ENCODE measurements around the gene CORO2A. TPM values are rescaled to one million over a fixed set of nuclear protein-coding genes. Genes with fewer than 3 reads are reported as not detected.

The CORO2A gene
- total RNA-seq, 1 experiment from 2014 or later: 15.8 TPM

DNA sequence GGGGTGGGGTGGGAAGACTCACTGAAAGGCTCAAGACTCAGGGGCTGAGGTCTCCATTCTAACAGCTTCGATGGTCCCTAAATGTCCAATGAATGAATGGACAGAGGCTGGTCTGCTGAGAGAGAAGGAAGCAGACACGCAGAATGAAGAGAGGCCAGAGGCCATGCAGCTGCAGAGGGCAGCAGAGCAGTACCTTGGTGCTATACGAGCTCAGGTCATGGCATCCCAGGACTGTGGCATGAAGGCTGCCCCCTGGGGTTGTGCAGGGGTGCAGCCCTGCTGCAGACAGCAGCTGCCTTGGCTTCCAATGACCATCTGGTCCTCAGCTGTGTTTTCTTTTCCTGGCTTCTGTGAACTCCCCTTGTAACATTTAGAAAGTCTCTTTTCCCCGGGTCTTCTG is 15.2 kb upstream of the CORO2A start:
- H3K79me2 ChIP-seq (ENCODE audit: insufficient read depth, low read length): no peaks in the 10 kb centered on the region
- no CpG with 5 or more reads among the region's 4 CpGs for WGBS (ENCODE audit: extremely low coverage, insufficient read length, low lambda C conversion rate)
- H3K23me2 ChIP-seq (ENCODE audit: insufficient read length, low read depth, low read length, poor library complexity, severe bottlenecking): no peaks in the 10 kb centered on the region
- H3K27me3 ChIP-seq (ENCODE audit: insufficient read depth, low read length): no peaks in the 10 kb centered on the region
- H3K9me3 Mint-ChIP-seq: peaks cover 6 to 10% of the 10 kb centered on the region in 2 experiments; a peak in 4 of 5 replicates
- no peak overlapping the region for H4K91ac ChIP-seq (ENCODE audit: insufficient read length, low read depth, low read length)
- H3K79me1 ChIP-seq (ENCODE audit: insufficient read depth, low read depth, low read length, poor library complexity, severe bottlenecking): no peaks in the 10 kb centered on the region
- H3K4ac ChIP-seq (ENCODE audit: low read depth, low read length): no peak overlapping the region
- no peak overlapping the region for H2BK15ac ChIP-seq (ENCODE audit: low read depth, low read length)
- no peak overlapping the region for H4K8ac ChIP-seq (replicated peaks; ENCODE audit: insufficient read length, low read depth, low read length)
- H3K9me3 ChIP-seq (ENCODE audit: control insufficient read depth, low read depth, low read length): no peaks in the 10 kb centered on the region
- H2BK12ac ChIP-seq (ENCODE audit: insufficient read length, low read depth, low read length): no peak overlapping the region
- H2AFZ ChIP-seq (ENCODE audit: low read length): no peak overlapping the region
- no peak overlapping the region for H3K4me2 ChIP-seq (ENCODE audit: insufficient read depth, insufficient read length, low read length)
- DNase-seq: no peak
- H3K36me3 Mint-ChIP-seq (ENCODE audit: insufficient read depth in 1 of 3, low read depth in 3 of 3): peaks cover 10 to 23% (median 12%) of the 10 kb centered on the region in 3 experiments
- H2BK5ac ChIP-seq (ENCODE audit: insufficient read length, low read length): no peak overlapping the region
- no peak overlapping the region for H3K27ac Mint-ChIP-seq
- no peak overlapping the region for H3T11ph ChIP-seq (ENCODE audit: low read length)
- no peak overlapping the region for H4K5ac ChIP-seq (ENCODE audit: insufficient read length, low read depth, low read length)
- H2BK120ac ChIP-seq (ENCODE audit: low read depth, low read length, poor library complexity, severe bottlenecking): no peak overlapping the region
- no peak overlapping the region for H3K27ac ChIP-seq (ENCODE audit: insufficient read length, low read depth, low read length)
- TF ChIP-seq, protein P1, sequence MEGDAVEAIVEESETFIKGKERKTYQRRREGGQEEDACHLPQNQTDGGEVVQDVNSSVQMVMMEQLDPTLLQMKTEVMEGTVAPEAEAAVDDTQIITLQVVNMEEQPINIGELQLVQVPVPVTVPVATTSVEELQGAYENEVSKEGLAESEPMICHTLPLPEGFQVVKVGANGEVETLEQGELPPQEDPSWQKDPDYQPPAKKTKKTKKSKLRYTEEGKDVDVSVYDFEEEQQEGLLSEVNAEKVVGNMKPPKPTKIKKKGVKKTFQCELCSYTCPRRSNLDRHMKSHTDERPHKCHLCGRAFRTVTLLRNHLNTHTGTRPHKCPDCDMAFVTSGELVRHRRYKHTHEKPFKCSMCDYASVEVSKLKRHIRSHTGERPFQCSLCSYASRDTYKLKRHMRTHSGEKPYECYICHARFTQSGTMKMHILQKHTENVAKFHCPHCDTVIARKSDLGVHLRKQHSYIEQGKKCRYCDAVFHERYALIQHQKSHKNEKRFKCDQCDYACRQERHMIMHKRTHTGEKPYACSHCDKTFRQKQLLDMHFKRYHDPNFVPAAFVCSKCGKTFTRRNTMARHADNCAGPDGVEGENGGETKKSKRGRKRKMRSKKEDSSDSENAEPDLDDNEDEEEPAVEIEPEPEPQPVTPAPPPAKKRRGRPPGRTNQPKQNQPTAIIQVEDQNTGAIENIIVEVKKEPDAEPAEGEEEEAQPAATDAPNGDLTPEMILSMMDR (conservative IDR thresholded peaks at IDR 0.05): peak; percentile 18; the same call in 1 of the 3 replicates
- H3K18ac ChIP-seq (ENCODE audit: insufficient read length, low read depth, low read length): no peak overlapping the region
- H4K20me1 ChIP-seq (ENCODE audit: control insufficient read depth, insufficient read depth, insufficient read length): no peaks in the 10 kb centered on the region
- H3K4me1 ChIP-seq (ENCODE audit: insufficient read depth, low read length): no peaks in the 10 kb centered on the region
- H3K4me1 Mint-ChIP-seq: peaks cover 8 to 12% of the 10 kb centered on the region in 2 experiments
- no peak overlapping the region for H2BK20ac ChIP-seq (ENCODE audit: low read depth, low read length, poor library complexity, severe bottlenecking)
- H2AK5ac ChIP-seq (ENCODE audit: insufficient read length, low read length): no peak overlapping the region
- H3K4me3 Mint-ChIP-seq: no peak overlapping the region
- no peak overlapping the region; the same call in 1 of the 2 replicates for H3K14ac ChIP-seq (ENCODE audit: insufficient read depth, low read length)
- no peak overlapping the region for H3K9ac ChIP-seq (ENCODE audit: extremely low read depth, insufficient read length, low read length)
- H3K27me3 Mint-ChIP-seq (ENCODE audit: low read depth): no peaks in the 10 kb centered on the region
- no peak overlapping the region for H3K23ac ChIP-seq (ENCODE audit: insufficient read length, low read depth, low read length)
- H3K56ac ChIP-seq (ENCODE audit: insufficient read length, low read depth, low read length): no peak overlapping the region
